A549 (cell line): ENCODE data around the gene MECR. TPM values are rescaled to one million over a fixed set of nuclear protein-coding genes. Genes with fewer than 3 reads are reported as not detected.

ENCODE experiments used
- ATAC-seq, 2 experiments: fragments of 200-7000 bp in 1 of 2; fragments of >200 bp in 1 of 2; cut with Nextera tagmentation in 1 of 2; cut with Tn5 transposase in 1 of 2; 3 replicates each; pipeline versions ENCODE4 v1.8.0 to v1.9.1; 2018 to 2020; ENCODE audit warnings: mild to moderate bottlenecking in 1 of 2, moderate library complexity in 1 of 2
- CTCF ChIA-PET: fragments of 300-600 bp; sonication (Branson Sonifier 250); formaldehyde crosslinking; extraction: SDS; loops from one replicate; lab custom pipeline; 2021; ENCODE audit warnings: antibody characterized with exemption, inconsistent platforms; lab: Yijun Ruan, JAX
- POLR2A ChIA-PET: fragments of 350-600 bp; formaldehyde crosslinking; extraction: SDS; loops from one replicate; lab custom pipeline; 2021; ENCODE audit warnings: antibody characterized with exemption, inconsistent platforms; lab: Yijun Ruan, JAX
- DNase-seq, 2 experiments: peaks; one replicate each; pipeline versions ENCODE4 v3.0.0 to v3.0.0-alpha.2; 2011 to 2016; ENCODE audit warnings: low read depth in 1 of 2, low spot score in 1 of 2
- FAIRE-seq: peaks from 2 replicates; lab custom pipeline; 2011; peaks lifted over from hg19 to GRCh38; lab: Jason Lieb, UNC
- H3K27ac ChIP-seq, 2 experiments: fragments of >200 bp; sonication (Bioruptor Twin); formaldehyde crosslinking; 3 replicates each; pipeline ENCODE4 v1.5.1; 2016 to 2017
- H3K4me1 ChIP-seq: fragments of >200 bp; sonication (Bioruptor Twin); formaldehyde crosslinking; 3 replicates; pipeline ENCODE4 v1.6.1; 2016
- H3K4me2 ChIP-seq: fragments of >200 bp; sonication (Bioruptor Twin); formaldehyde crosslinking; 3 replicates; pipeline ENCODE4 v1.6.1; 2016
- H3K4me3 ChIP-seq: fragments of >200 bp; sonication (Bioruptor Twin); formaldehyde crosslinking; 3 replicates; pipeline ENCODE4 v1.5.1; 2016
- H3K9me3 ChIP-seq: fragments of >200 bp; sonication (Bioruptor Twin); formaldehyde crosslinking; 3 replicates; pipeline ENCODE4 v1.6.1; 2016
- BHLHE40 ChIP-seq: IDR thresholded peaks from 2 replicates; pipeline ENCODE4 v1.6.1; 2012; ENCODE audit warnings: low read depth, low read length, inconsistent platforms
- CBX2 ChIP-seq: fragments of 200-600 bp; sonication (generic); IDR thresholded peaks from 2 replicates; pipeline ENCODE4 v1.6.1; 2016; ENCODE audit warnings: low read depth, mild to moderate bottlenecking, borderline replicate concordance
- CBX8 ChIP-seq: fragments of 200-600 bp; sonication (generic); IDR thresholded peaks from 2 replicates; pipeline ENCODE4 v1.6.1; 2016
- EP300 ChIP-seq, 2 experiments: fragments of >200 bp; sonication (Bioruptor Twin); formaldehyde crosslinking; IDR thresholded peaks; 2 replicates in 1 of 2; 3 replicates in 1 of 2; pipeline ENCODE4 v1.6.1; 2016 to 2017
- ESRRA ChIP-seq: fragments of 150-350 bp; IDR thresholded peaks from 2 replicates; pipeline ENCODE4 v1.6.1; 2014; ENCODE audit warnings: mild to moderate bottlenecking, low read length, borderline replicate concordance
- MAFK ChIP-seq: fragments of 450-650 bp; IDR thresholded peaks from 2 replicates; pipeline ENCODE4 v1.6.1; 2014; ENCODE audit not compliant: partially characterized antibody
- RFX5 ChIP-seq: fragments of 450-650 bp; IDR thresholded peaks from 2 replicates; pipeline ENCODE4 v1.7.1; 2014; ENCODE audit warnings: antibody characterized with exemption, mild to moderate bottlenecking, moderate library complexity
- ZFP36 ChIP-seq: fragments of 450-650 bp; IDR thresholded peaks from 2 replicates; pipeline ENCODE4 v1.6.1; 2014; ENCODE audit warnings: borderline replicate concordance; ENCODE audit not compliant: partially characterized antibody
- ZSCAN20 ChIP-seq: fragments of 250-450 bp; sonication (Bioruptor Pico); IDR thresholded peaks from 2 replicates; pipeline ENCODE4 v1.8.0; 2022; ENCODE audit warnings: mild to moderate bottlenecking, moderate library complexity
- WGBS: methylation state at CpG from one replicate; pipeline ENCODE4 v1.1.6; 2017; ENCODE audit errors: missing lambda C conversion rate; 5-methylcytosine and 5-hydroxymethylcytosine counted together
- polyA plus RNA-seq, 4 experiments: library from polyadenylated mRNA; depleted of rRNA in 3 of 4; stranded (reverse); fragments of >200 nt; fragmentation: RNase III in 1 of 4; extraction: RNeasy Plus Mini Kit Qiagen cat#74134 plus additional on column Dnase treatment in 1 of 4; gene quantifications; 2 replicates in 3 of 4; 3 replicates in 1 of 4; pipeline ENCODE4 v1.2.3, GENCODE V29; 2011 to 2017
- TF ChIP-seq, protein P1 (sequence below): fragments of 450-650 bp; IDR thresholded peaks from 2 replicates; pipeline ENCODE4 v1.6.1; 2014; ENCODE audit warnings: antibody characterized with exemption
- TF ChIP-seq, protein P2 (sequence below): IDR thresholded peaks from 2 replicates; pipeline ENCODE4 v1.6.1; 2012
- TF ChIP-seq, protein P3 (sequence below): fragments of 200-600 bp; sonication (generic); IDR thresholded peaks from 2 replicates; pipeline ENCODE4 v1.6.1; 2016; ENCODE audit warnings: antibody characterized with exemption, mild to moderate bottlenecking, moderate library complexity

The MECR gene
- polyA plus RNA-seq, 2 of the 4 experiments (the other 2 are of a cell fraction): 14.2 to 21.4 TPM

DNA sequence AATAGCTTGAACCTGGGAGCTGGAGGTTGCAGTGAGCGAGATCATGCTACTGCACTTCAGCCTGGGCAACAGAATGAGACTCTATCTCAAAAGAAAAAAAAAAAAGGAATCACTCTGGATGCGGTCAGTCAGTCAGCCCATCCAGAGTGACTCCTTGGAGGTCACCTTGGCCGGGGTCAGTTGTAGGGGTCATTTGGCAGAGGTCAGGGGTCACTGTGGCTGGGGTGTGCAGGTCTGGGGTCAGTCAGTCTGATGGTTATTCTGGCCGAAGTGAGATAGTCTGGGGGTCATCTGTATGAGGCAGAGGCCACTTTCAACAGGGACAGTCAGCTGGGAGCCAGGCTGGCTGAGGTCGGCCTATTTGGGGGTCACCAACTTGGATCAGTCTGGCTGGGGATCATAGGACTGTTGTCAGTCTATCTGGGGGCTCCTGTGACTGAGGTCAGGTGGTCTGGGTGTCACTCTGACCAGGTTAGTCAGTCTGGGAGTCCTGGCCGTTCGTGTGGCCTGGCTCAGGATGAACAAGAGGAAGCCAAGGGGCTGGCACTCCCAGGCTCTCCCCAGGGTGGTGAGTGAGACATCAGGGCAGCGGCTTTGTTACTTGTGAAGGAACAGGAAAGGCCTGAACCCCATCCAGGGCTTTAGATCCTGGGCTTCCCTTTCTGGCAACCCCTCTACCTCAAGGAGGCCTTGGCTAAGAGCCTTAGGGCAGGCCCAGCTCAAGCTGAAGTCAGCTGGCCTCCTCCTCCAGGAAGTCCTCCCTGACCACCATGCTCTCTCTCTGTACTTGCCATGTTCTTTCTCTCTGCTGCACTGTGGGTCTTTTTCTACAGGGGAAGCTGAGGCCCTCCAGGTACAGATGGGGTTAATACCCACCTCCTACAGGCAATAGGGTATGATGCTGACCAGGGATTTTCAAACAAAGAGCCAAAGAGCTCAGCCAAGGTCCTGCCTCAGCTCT lies 20.7 kb upstream of the MECR start:
- WGBS: 83% methylated on average over 7 of the region's 8 CpGs
- ATAC-seq: no peak
- no peak overlapping the region for H3K4me3 ChIP-seq
- no peak for FAIRE-seq
- ChIA-PET CTCF (interaction anchor here (0.6 to 1.3 kb wide), 3 partner anchors 25 to 1138 kb away, joined by 4 to 6 read pairs (median 4); no protein-coding TSS in a partner anchor), POLR2A (no interaction called here)
- H3K27ac ChIP-seq: no peak overlapping the region
- no peak for DNase-seq
- TF ChIP-seq, protein P1, sequence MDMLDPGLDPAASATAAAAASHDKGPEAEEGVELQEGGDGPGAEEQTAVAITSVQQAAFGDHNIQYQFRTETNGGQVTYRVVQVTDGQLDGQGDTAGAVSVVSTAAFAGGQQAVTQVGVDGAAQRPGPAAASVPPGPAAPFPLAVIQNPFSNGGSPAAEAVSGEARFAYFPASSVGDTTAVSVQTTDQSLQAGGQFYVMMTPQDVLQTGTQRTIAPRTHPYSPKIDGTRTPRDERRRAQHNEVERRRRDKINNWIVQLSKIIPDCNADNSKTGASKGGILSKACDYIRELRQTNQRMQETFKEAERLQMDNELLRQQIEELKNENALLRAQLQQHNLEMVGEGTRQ: no peak
- TF ChIP-seq ZFP36 (peak; percentile 88), RFX5 (no peak)
- peaks cover 4% of the 10 kb centered on the region for H3K4me1 ChIP-seq
- H3K9me3 ChIP-seq: no peaks in the 10 kb centered on the region
- H3K4me2 ChIP-seq: no peak overlapping the region

DNA sequence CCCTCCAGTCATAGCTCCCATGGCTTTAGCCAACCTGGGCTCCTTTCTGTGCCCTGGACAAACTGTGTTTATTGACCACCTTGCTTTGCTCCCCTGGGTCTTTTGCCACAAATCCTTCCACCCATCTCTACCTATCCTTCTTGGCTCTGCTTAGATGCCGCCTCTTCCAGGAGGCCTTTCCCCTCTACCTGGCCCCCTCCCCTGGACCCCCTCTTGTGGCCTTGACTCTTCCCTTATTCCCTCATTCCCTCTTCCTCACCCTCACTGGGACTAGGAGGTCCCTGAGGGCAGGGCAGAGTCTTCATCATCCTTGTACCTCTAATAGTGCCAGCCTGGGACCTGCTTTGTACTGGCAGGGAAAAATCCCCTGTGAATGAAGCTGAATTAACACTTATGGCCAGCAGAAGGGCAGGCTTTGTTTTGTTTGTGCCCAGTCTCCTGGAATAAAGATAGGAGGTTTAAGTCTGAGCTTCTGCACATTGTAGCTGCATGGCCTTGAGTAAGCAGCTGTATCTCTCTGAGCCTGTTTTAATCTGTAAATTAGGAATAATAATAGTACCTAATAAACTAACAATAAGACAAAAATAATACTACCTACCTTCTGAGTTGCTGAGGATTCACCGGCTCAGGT lies 19.3 kb upstream of the MECR start:
- ChIA-PET CTCF (interaction anchor here (1.3 kb wide), 1 partner anchor 1130 kb away, joined by 6 read pairs; no protein-coding TSS in a partner anchor), POLR2A (no interaction called here)
- no peak for FAIRE-seq
- no peak for DNase-seq
- no peak overlapping the region for H3K4me3 ChIP-seq
- 83% methylated on average over 2 of the region's 2 CpGs for WGBS
- no peak for ATAC-seq
- no peaks in the 10 kb centered on the region for H3K9me3 ChIP-seq
- H3K4me2 ChIP-seq: no peak overlapping the region
- no peak overlapping the region for H3K27ac ChIP-seq
- 0 out of 3 replicates have a peak, but pooled peaks cover 4% of the 10 kb centered on the region for H3K4me1 ChIP-seq
- TF ChIP-seq CBX2 (no peak), ZSCAN20 (CRISPR knock-in tag) (no peak), CBX8 (no peak)
- TF ChIP-seq, protein P2, sequence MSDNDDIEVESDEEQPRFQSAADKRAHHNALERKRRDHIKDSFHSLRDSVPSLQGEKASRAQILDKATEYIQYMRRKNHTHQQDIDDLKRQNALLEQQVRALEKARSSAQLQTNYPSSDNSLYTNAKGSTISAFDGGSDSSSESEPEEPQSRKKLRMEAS: no peak
- TF ChIP-seq, protein P3, sequence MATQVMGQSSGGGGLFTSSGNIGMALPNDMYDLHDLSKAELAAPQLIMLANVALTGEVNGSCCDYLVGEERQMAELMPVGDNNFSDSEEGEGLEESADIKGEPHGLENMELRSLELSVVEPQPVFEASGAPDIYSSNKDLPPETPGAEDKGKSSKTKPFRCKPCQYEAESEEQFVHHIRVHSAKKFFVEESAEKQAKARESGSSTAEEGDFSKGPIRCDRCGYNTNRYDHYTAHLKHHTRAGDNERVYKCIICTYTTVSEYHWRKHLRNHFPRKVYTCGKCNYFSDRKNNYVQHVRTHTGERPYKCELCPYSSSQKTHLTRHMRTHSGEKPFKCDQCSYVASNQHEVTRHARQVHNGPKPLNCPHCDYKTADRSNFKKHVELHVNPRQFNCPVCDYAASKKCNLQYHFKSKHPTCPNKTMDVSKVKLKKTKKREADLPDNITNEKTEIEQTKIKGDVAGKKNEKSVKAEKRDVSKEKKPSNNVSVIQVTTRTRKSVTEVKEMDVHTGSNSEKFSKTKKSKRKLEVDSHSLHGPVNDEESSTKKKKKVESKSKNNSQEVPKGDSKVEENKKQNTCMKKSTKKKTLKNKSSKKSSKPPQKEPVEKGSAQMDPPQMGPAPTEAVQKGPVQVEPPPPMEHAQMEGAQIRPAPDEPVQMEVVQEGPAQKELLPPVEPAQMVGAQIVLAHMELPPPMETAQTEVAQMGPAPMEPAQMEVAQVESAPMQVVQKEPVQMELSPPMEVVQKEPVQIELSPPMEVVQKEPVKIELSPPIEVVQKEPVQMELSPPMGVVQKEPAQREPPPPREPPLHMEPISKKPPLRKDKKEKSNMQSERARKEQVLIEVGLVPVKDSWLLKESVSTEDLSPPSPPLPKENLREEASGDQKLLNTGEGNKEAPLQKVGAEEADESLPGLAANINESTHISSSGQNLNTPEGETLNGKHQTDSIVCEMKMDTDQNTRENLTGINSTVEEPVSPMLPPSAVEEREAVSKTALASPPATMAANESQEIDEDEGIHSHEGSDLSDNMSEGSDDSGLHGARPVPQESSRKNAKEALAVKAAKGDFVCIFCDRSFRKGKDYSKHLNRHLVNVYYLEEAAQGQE: no peak
- TF ChIP-seq, all 56 proteins: peak for 0

DNA sequence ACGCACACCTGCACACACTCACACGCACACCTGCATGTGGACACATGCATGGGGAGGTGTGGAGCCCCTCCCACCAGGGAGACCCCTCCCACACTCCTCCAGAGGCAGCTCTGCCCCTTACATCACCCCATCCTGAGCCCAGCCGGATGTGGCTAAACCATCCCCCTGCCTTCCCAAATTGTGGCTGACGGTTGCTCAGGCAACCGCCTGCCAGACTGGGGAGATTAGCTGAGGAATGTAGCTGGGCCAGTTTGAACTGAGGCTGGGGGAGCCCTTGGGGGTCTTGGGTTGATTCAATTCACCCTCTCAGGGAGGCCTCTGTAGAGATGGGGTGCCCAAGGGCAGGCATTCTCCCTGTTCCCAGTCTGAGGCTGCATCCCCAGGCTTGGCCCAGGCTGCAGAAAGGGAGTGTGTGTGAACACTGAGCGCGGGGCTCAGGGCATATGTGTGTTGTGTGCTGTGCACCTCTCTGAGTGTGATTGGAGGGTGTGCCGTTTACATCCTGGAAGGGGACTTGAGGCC lies 18.5 kb upstream of the MECR start:
- DNase-seq (no peak), ATAC-seq (no peak), FAIRE-seq (no peak)
- ChIA-PET CTCF (no interaction called here), POLR2A (no interaction called here)
- Histone ChIP-seq H3K9me3 (no peaks in the 10 kb centered on the region), H3K4me3 (no peak overlapping the region), H3K4me1 (0 out of 3 replicates have a peak, but pooled peaks cover 4% of the 10 kb centered on the region), H3K27ac (no peak overlapping the region), H3K4me2 (no peak overlapping the region)
- 82% methylated on average over 6 of the region's 8 CpGs for WGBS
- no peak for TF ChIP-seq BHLHE40
- TF ChIP-seq EP300 (IDR thresholded peaks at IDR 0.05): no peak
- no peak for TF ChIP-seq MAFK
- no peak for TF ChIP-seq ESRRA
